K562 (cell line): ENCODE measurements around the gene AQP9. TPM values are rescaled to one million over a fixed set of nuclear protein-coding genes. Genes with fewer than 3 reads are reported as not detected.
A peak's percentile ranks its signal among the peaks of the same experiment; 100 is the strongest.

Experiments
- MEF2D ChIP-seq: conservative IDR thresholded peaks from 2 replicates; pipeline ENCODE4 v1.6.1; 2016; ENCODE audit warnings: low read depth, missing genetic modification characterization, missing compliant biosample characterization
- POLR2AphosphoS5 ChIP-seq: IDR thresholded peaks from 2 replicates; pipeline ENCODE4 v1.6.1; 2011; ENCODE audit warnings: mild to moderate bottlenecking, low read depth, low read length, moderate library complexity; ENCODE audit not compliant: control insufficient read depth, insufficient read depth
- RBM22 ChIP-seq: fragments of 200-400 bp; formaldehyde crosslinking; IDR thresholded peaks from 2 replicates; pipeline ENCODE4 v1.6.1; 2018; ENCODE audit warnings: low read length, low read depth; ENCODE audit not compliant: poor library complexity, severe bottlenecking
- REST ChIP-seq, 2 experiments: fragments of 450-650 bp; formaldehyde crosslinking in 1 of 2; IDR thresholded peaks; 2 replicates each; pipeline versions ENCODE4 v1.4.0 to v1.6.1; 2014 to 2020; ENCODE audit warnings: mild to moderate bottlenecking in 2 of 2, borderline replicate concordance in 1 of 2, low read depth in 1 of 2
- TSC22D4 ChIP-seq: fragments of 450-650 bp; IDR thresholded peaks from 2 replicates; pipeline ENCODE4 v1.6.1; 2016; ENCODE audit warnings: missing genetic modification characterization, missing biosample characterization, control low read depth
- ZNF395 ChIP-seq: fragments of 200-800 bp; sonication (Bioruptor generic); IDR thresholded peaks from 2 replicates; pipeline ENCODE4 v1.6.1; 2017; ENCODE audit warnings: missing genetic modification characterization, missing compliant biosample characterization
- polyA plus RNA-seq, 8 experiments: library from polyadenylated mRNA; depleted of rRNA in 4 of 8; stranded (reverse) in 5 of 8; unstranded in 3 of 8; fragments of >200 nt; fragmentation: Nextera tagmentation in 2 of 8; fragmentation: Illumina TruSeq in 1 of 8; extraction: Ambion mirVana in 2 of 8; extraction: Trizol in 1 of 8; gene quantifications; 2 replicates each; pipeline versions ENCODE4 v1.2.1 to v1.2.3, GENCODE V29; 2011 to 2014; ENCODE audit warnings: inconsistent platforms in 1 of 8, missing spikeins in 1 of 8
- total RNA-seq, 7 experiments: library from RNA; depleted of rRNA in 6 of 7; stranded (reverse); fragments of >200 nt in 6 of 7; fragmentation: Illumina TruSeq in 2 of 7; extraction: Trizol in 2 of 7; gene quantifications; 2 replicates each; pipeline versions ENCODE4 v1.2.1 to v1.2.3, GENCODE V29; 2011 to 2021; ENCODE audit warnings: low replicate concordance in 1 of 7

Gene AQP9
- total and polyA plus RNA-seq, 9 of the 15 experiments (the other 6 are each of a cell fraction or from before 2014, with no cell fraction given): 0.04 to 0.33 (median 0.07) TPM; not detected in 4

GRCh38 chr15:58141894-58142293 is 3.7 kb downstream of the AQP9 start (continued):
- no peak for TF ChIP-seq POLR2AphosphoS5
- TF ChIP-seq ZNF395 (CRISPR knock-in tag): peak; percentile 28; the same call in 1 of the 2 replicates
- TF ChIP-seq TSC22D4 (tag): no peak
- no peak for TF ChIP-seq MEF2D
- TF ChIP-seq RBM22: no peak
- no peak for TF ChIP-seq REST (IDR thresholded peaks at IDR 0.05; ENCODE audit: borderline replicate concordance)
- no peak for TF ChIP-seq REST (CRISPR knock-in tag; IDR thresholded peaks at IDR 0.05; ENCODE audit: low read depth)
